ENCODE results near the gene FARSB.

The FARSB gene

DNA sequence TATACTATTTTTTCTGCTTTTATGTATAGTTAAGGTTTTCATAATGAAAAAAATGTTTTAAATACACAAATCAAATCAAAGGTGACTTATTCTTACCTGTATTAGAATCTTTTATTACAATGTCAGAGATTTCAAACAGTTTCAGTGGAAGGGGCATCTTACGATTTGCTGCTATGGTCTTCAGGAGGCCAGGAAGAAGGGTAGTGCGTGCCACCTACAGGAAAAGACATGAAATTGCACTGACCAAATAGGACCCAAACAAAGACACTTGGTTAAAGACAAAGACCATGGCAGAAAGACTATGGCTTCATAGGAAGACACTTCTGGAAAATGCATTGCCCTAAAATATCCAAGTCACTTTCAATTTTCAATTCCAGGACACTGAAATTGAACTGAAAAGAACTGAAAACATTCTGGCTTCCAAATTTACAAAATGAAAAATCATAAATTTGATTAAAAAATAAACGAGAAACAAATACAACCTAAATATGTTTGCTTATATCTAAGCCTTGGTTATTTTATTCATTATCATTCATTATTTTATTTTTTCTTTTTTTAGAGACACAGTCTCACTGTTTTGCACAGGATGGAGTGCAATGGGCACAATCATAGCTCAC, 42.1 kb downstream of the FARSB start:
- ChIA-PET CTCF (interaction anchor here (0.6 to 1.5 kb wide), 2 partner anchors 11 to 296 kb away, joined by 5 read pairs; no protein-coding TSS in a partner anchor), POLR2A (no interaction called here)
- TF ChIP-seq ZNF384 (IDR thresholded peaks at IDR 0.05) (no peak), ARNT (IDR thresholded peaks at IDR 0.05) (no peak), HDGF (IDR thresholded peaks at IDR 0.05; ENCODE audit: borderline replicate concordance) (no peak), FOXA1 (IDR thresholded peaks at IDR 0.05) (no peak), SP1 (IDR thresholded peaks at IDR 0.05) (no peak), PKNOX1 (IDR thresholded peaks at IDR 0.05) (no peak), LEF1 (IDR thresholded peaks at IDR 0.05; ENCODE audit: borderline replicate concordance) (no peak), ELF4 (IDR thresholded peaks at IDR 0.05) (no peak), BHLHE40 (IDR thresholded peaks at IDR 0.05; ENCODE audit: borderline replicate concordance) (no peak), L3MBTL2 (conservative IDR thresholded peaks at IDR 0.05) (no peak), FOXM1 (IDR thresholded peaks at IDR 0.05; ENCODE audit: borderline replicate concordance) (no peak), CTBP1 (IDR thresholded peaks at IDR 0.05; ENCODE audit: borderline replicate concordance) (no peak), SUZ12 (IDR thresholded peaks at IDR 0.05) (no peak), TARDBP (IDR thresholded peaks at IDR 0.05) (no peak), FOXK2 (IDR thresholded peaks at IDR 0.05) (no peak), NFRKB (IDR thresholded peaks at IDR 0.05) (no peak)
- DNase-seq (ENCODE audit: extremely low spot score) = peak; percentile 69

GRCh38 chr2:222611684-222612083, 44.2 kb downstream of the FARSB start:
- ChIA-PET POLR2A (no interaction called here), CTCF (no interaction called here)
- no peak for DNase-seq (ENCODE audit: extremely low spot score)
- TF ChIP-seq ARNT (IDR thresholded peaks at IDR 0.05) (no peak), LEF1 (IDR thresholded peaks at IDR 0.05; ENCODE audit: borderline replicate concordance) (no peak), ZNF384 (IDR thresholded peaks at IDR 0.05) (no peak), PKNOX1 (IDR thresholded peaks at IDR 0.05) (no peak), SP1 (IDR thresholded peaks at IDR 0.05) (no peak), NFRKB (IDR thresholded peaks at IDR 0.05) (no peak), TARDBP (IDR thresholded peaks at IDR 0.05) (no peak), FOXK2 (IDR thresholded peaks at IDR 0.05) (no peak), L3MBTL2 (conservative IDR thresholded peaks at IDR 0.05) (no peak), BHLHE40 (IDR thresholded peaks at IDR 0.05; ENCODE audit: borderline replicate concordance) (no peak), FOXA1 (IDR thresholded peaks at IDR 0.05) (no peak), SUZ12 (IDR thresholded peaks at IDR 0.05) (no peak), CTBP1 (IDR thresholded peaks at IDR 0.05; ENCODE audit: borderline replicate concordance) (no peak), HDGF (IDR thresholded peaks at IDR 0.05; ENCODE audit: borderline replicate concordance) (no peak), FOXM1 (IDR thresholded peaks at IDR 0.05; ENCODE audit: borderline replicate concordance) (no peak)

DNA sequence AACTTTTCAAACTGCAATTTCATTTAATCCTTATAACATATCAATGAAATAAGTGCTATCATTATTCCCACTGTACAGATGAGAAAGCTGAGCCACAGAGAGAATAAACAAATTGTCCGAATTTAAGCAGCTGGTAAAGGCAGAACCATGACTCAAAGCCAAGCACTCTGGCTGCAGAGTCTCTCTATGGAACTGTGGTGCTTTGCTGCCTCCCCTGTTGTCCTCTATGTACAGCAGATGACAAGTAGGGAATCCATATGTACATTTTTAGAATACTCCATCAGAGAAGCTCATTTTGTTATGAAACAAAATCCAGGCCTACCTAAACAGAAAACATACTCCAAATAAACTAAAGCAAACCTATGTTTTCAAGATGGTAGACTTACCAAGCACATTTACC, 45.1 kb downstream of the FARSB start:
- ChIA-PET POLR2A (no interaction called here), CTCF (interaction anchor here (1.0 to 1.4 kb wide), 2 partner anchors 293 to 572 kb away, joined by 3 to 5 read pairs; no protein-coding TSS in a partner anchor)
- DNase-seq (ENCODE audit: extremely low spot score) = no peak
- TF ChIP-seq FOXA1 (IDR thresholded peaks at IDR 0.05) = no peak
- TF ChIP-seq ELF4 (IDR thresholded peaks at IDR 0.05) = no peak
- TF ChIP-seq PKNOX1 (IDR thresholded peaks at IDR 0.05) = no peak
- TF ChIP-seq ARNT (IDR thresholded peaks at IDR 0.05) = no peak
- TF ChIP-seq FOXM1 (IDR thresholded peaks at IDR 0.05; ENCODE audit: borderline replicate concordance) = no peak
- no peak for TF ChIP-seq SUZ12 (IDR thresholded peaks at IDR 0.05)
- no peak for TF ChIP-seq FOXK2 (IDR thresholded peaks at IDR 0.05)
- no peak for TF ChIP-seq TARDBP (IDR thresholded peaks at IDR 0.05)
- TF ChIP-seq CTBP1 (IDR thresholded peaks at IDR 0.05; ENCODE audit: borderline replicate concordance) = no peak
- TF ChIP-seq L3MBTL2 (conservative IDR thresholded peaks at IDR 0.05) = no peak
- no peak for TF ChIP-seq SP1 (IDR thresholded peaks at IDR 0.05)
- no peak for TF ChIP-seq LEF1 (IDR thresholded peaks at IDR 0.05; ENCODE audit: borderline replicate concordance)

DNA sequence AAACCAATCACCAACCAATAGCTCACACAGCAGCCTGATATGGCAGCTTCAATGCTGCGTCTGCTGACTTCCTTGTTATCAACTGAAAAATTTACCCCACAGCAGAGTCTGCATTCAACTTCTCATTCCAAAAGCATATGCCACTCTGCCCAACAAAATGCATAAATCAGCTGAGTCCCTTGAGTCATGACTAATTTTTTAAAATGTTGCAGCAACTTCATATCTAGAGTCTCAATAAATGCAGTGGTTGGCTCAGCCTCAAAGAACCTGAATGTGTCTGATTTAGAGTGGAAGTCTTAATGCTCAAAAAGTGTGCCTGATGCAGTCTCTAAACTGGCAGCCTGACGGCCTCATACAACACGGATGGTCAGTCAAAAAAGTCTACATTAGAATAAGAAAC, 46.5 kb downstream of the FARSB start:
- DNase-seq (ENCODE audit: extremely low spot score) = no peak
- CTCF ChIA-PET = no interaction called here
- POLR2A ChIA-PET = no interaction called here
- TF ChIP-seq SUZ12 (IDR thresholded peaks at IDR 0.05) (no peak), ZNF384 (IDR thresholded peaks at IDR 0.05) (no peak), HDGF (IDR thresholded peaks at IDR 0.05; ENCODE audit: borderline replicate concordance) (no peak), SP1 (IDR thresholded peaks at IDR 0.05) (no peak), LEF1 (IDR thresholded peaks at IDR 0.05; ENCODE audit: borderline replicate concordance) (no peak), FOXK2 (IDR thresholded peaks at IDR 0.05) (no peak), FOXM1 (IDR thresholded peaks at IDR 0.05; ENCODE audit: borderline replicate concordance) (no peak), L3MBTL2 (conservative IDR thresholded peaks at IDR 0.05) (no peak)

GRCh38 chr2:222608081-222608480, 47.8 kb downstream of the FARSB start:
- POLR2A ChIA-PET = no interaction called here
- DNase-seq (ENCODE audit: extremely low spot score) = no peak
- CTCF ChIA-PET = interaction anchor here (0.6 kb wide), 1 partner anchor 62 kb away, joined by 3 read pairs; no protein-coding TSS in a partner anchor
- no peak for TF ChIP-seq ELF4 (IDR thresholded peaks at IDR 0.05)
- TF ChIP-seq BHLHE40 (IDR thresholded peaks at IDR 0.05; ENCODE audit: borderline replicate concordance) = no peak
- no peak for TF ChIP-seq FOXA1 (IDR thresholded peaks at IDR 0.05)
- TF ChIP-seq ARNT (IDR thresholded peaks at IDR 0.05) = no peak
- no peak for TF ChIP-seq ZNF384 (IDR thresholded peaks at IDR 0.05)
- TF ChIP-seq SUZ12 (IDR thresholded peaks at IDR 0.05) = no peak
- no peak for TF ChIP-seq L3MBTL2 (conservative IDR thresholded peaks at IDR 0.05)
- no peak for TF ChIP-seq TARDBP (IDR thresholded peaks at IDR 0.05)
- no peak for TF ChIP-seq HDGF (IDR thresholded peaks at IDR 0.05; ENCODE audit: borderline replicate concordance)
- no peak for TF ChIP-seq FOXK2 (IDR thresholded peaks at IDR 0.05)
- TF ChIP-seq CTBP1 (IDR thresholded peaks at IDR 0.05; ENCODE audit: borderline replicate concordance) = no peak

- CTCF ChIA-PET = no interaction called here
- TF ChIP-seq TARDBP (IDR thresholded peaks at IDR 0.05) (no peak), CTBP1 (IDR thresholded peaks at IDR 0.05; ENCODE audit: borderline replicate concordance) (no peak), SP1 (IDR thresholded peaks at IDR 0.05) (no peak), BHLHE40 (IDR thresholded peaks at IDR 0.05; ENCODE audit: borderline replicate concordance) (no peak), FOXA1 (IDR thresholded peaks at IDR 0.05) (no peak)
- no peak for DNase-seq (ENCODE audit: extremely low spot score)
- POLR2A ChIA-PET = no interaction called here
Observed at GRCh38 chr2:222606306-222606705, 49.6 kb downstream of the FARSB start.
